Left lung (tissue), 10 donors: ENCODE results near the gene FARP1. TPM values are rescaled to one million over a fixed set of nuclear protein-coding genes. Genes with fewer than 3 reads are reported as not detected.
A peak's percentile ranks its signal among the peaks of the same experiment; 100 is the strongest.

ENCODE experiments used
- ATAC-seq: fragments of 200-7000 bp; cut with Tn5 transposase; one replicate; pipeline ENCODE4 v1.9.1; 2020; ENCODE audit warnings: moderate library complexity
- DNase-seq, 4 donors: peaks; one replicate each; pipeline ENCODE4 v3.0.0-alpha.2; 2013 to 2020
- H3K27ac ChIP-seq, 2 donors: fragments of 200-600 bp; sonication (generic) in 1 of 2; one replicate each; pipeline versions ENCODE4 v1.5.0 to v1.8.0; 2020 to 2021
- H3K27me3 ChIP-seq, 2 donors: fragments of 200-600 bp; sonication (generic) in 1 of 2; one replicate each; pipeline versions ENCODE4 v1.5.0 to v1.8.0; 2020 to 2021
- H3K36me3 ChIP-seq, 2 donors: fragments of 200-600 bp; sonication (generic) in 1 of 2; one replicate each; pipeline versions ENCODE4 v1.5.0 to v1.8.0; 2020 to 2021
- H3K4me1 ChIP-seq, 2 donors: fragments of 200-600 bp; one replicate each; pipeline ENCODE4 v1.8.0; 2021
- H3K4me3 ChIP-seq, 2 donors: fragments of 200-600 bp; sonication (generic) in 1 of 2; one replicate each; pipeline versions ENCODE4 v1.5.0 to v1.8.0; 2020 to 2021; ENCODE audit warnings: mild to moderate bottlenecking in 1 of 2
- H3K9me3 ChIP-seq, 2 donors: fragments of 200-600 bp; sonication (generic) in 1 of 2; one replicate each; pipeline versions ENCODE4 v1.5.0 to v1.8.0; 2020 to 2021
- CTCF ChIP-seq, 2 donors: fragments of 200-600 bp; sonication (generic) in 1 of 2; IDR thresholded peaks; one replicate each; pipeline versions ENCODE4 v1.5.0 to v1.8.0; 2021; ENCODE audit warnings: antibody characterized with exemption in 2 of 2
- intact Hi-C, 2 donors: fragments of 100-400 bp; cut with DNase I; formaldehyde crosslinking; loops; one replicate each; pipeline versions ENCODE4 v1.11.2 to v1.14.2; 2022
- polyA plus RNA-seq, 6 donors: library from polyadenylated mRNA; unstranded; fragments of 120-200 nt; gene quantifications; one replicate each; pipeline ENCODE4 v1.2.1, GENCODE V29; 2013; ENCODE audit not compliant: insufficient read length in 6 of 6
- total RNA-seq, 2 donors: library from RNA; stranded (reverse); fragmentation: NEBNext Ultra II Directional; extraction: Animal tissue kit (Norgen Biotek cat#: 25700); gene quantifications; one replicate each; pipeline ENCODE4 v1.2.1, GENCODE V29; 2021
- donor health status: DM: no; HTN: yes; CAD: no.
- donor health status: DM: no; HTN: no; CAD: no.

FARP1 gene
- total and polyA plus RNA-seq, 8 donors: 78.9 to 142 (median 132) TPM

GRCh38 chr13:98492335-98493041 lies 349.6 kb downstream of the FARP1 start:
- H3K27me3 ChIP-seq: no peaks in the 10 kb centered on the region
- no peak for TF ChIP-seq CTCF (IDR thresholded peaks at IDR 0.05)
- peaks cover 0 to 42% of the 10 kb centered on the region in 2 donors for H3K4me1 ChIP-seq
- no peaks in the 10 kb centered on the region for H3K9me3 ChIP-seq
- no peak overlapping the region for H3K27ac ChIP-seq
- H3K4me3 ChIP-seq: no peak overlapping the region
- no peak for DNase-seq
- intact Hi-C loops: no loop called here
- no peak for ATAC-seq
- no peaks in the 10 kb centered on the region for H3K36me3 ChIP-seq

GRCh38 chr13:98493042-98493712 lies 350.3 kb downstream of the FARP1 start:
- Histone ChIP-seq H3K36me3 (no peaks in the 10 kb centered on the region), H3K27ac (peak overlapping the region in 1 of 2 donors; percentile 31), H3K27me3 (no peaks in the 10 kb centered on the region), H3K4me3 (no peak overlapping the region), H3K9me3 (no peaks in the 10 kb centered on the region), H3K4me1 (peaks cover 0 to 42% of the 10 kb centered on the region in 2 donors)
- TF ChIP-seq CTCF (IDR thresholded peaks at IDR 0.05): no peak
- intact Hi-C loops: no loop called here
- DNase-seq (no peak), ATAC-seq (no peak)

GRCh38 chr13:98494769-98495168 lies 351.9 kb downstream of the FARP1 start:
- Histone ChIP-seq H3K36me3 (peaks cover 0 to 13% of the 10 kb centered on the region in 2 donors), H3K27ac (no peak overlapping the region), H3K4me3 (no peak overlapping the region), H3K9me3 (no peaks in the 10 kb centered on the region), H3K27me3 (no peaks in the 10 kb centered on the region), H3K4me1 (peaks cover 0 to 33% of the 10 kb centered on the region in 2 donors)
- DNase-seq (no peak), ATAC-seq (no peak)
- intact Hi-C loops: no loop called here
- no peak for TF ChIP-seq CTCF (IDR thresholded peaks at IDR 0.05)

- no peak for TF ChIP-seq CTCF (IDR thresholded peaks at IDR 0.05)
- intact Hi-C loops: no loop called here
- H3K27ac ChIP-seq: peak overlapping the region; percentile 59 to 77
- H3K36me3 ChIP-seq: peaks cover 0 to 14% of the 10 kb centered on the region in 2 donors
- H3K27me3 ChIP-seq: no peaks in the 10 kb centered on the region
- H3K4me3 ChIP-seq: no peak overlapping the region
- no peaks in the 10 kb centered on the region for H3K9me3 ChIP-seq
- peak in 1 of 4 donors; percentile 55 for DNase-seq
- peak; percentile 62 for ATAC-seq
- H3K4me1 ChIP-seq: peaks cover 0 to 33% of the 10 kb centered on the region in 2 donors
Observed at GRCh38 chr13:98495627-98496478, 353.0 kb downstream of the FARP1 start.

GRCh38 chr13:98496479-98496791 lies 353.5 kb downstream of the FARP1 start:
- H3K36me3 ChIP-seq: peaks cover 0 to 14% of the 10 kb centered on the region in 2 donors
- no peaks in the 10 kb centered on the region for H3K27me3 ChIP-seq
- peak overlapping the region; percentile 59 to 77 for H3K27ac ChIP-seq
- H3K4me3 ChIP-seq: no peak overlapping the region
- DNase-seq: no peak
- no peak for TF ChIP-seq CTCF (IDR thresholded peaks at IDR 0.05)
- H3K9me3 ChIP-seq: no peaks in the 10 kb centered on the region
- peaks cover 0 to 33% of the 10 kb centered on the region in 2 donors for H3K4me1 ChIP-seq
- no peak for ATAC-seq
- intact Hi-C loops: no loop called here
